IMR-90 (cell line): ENCODE results near the gene ACADS. TPM values are rescaled to one million over a fixed set of nuclear protein-coding genes. Genes with fewer than 3 reads are reported as not detected.

Experiments
- ATAC-seq: fragments of 200-7000 bp; cut with Tn5 transposase; 2 replicates; pipeline ENCODE4 v1.9.1; 2020; ENCODE audit warnings: low read depth, mild to moderate bottlenecking, moderate library complexity
- BruUV-seq: library from RNA; stranded (reverse); fragments of 400-500 nt; replicated peaks from 2 replicates; lab custom pipeline; 2021; lab: Mats Ljungman, UMichigan
- CTCF ChIA-PET: fragments of 300-600 bp; formaldehyde crosslinking; extraction: SDS; loops from one replicate; lab custom pipeline; 2021; ENCODE audit warnings: antibody characterized with exemption; lab: Yijun Ruan, JAX
- POLR2A ChIA-PET: fragments of 300-600 bp; sonication (Branson Sonifier 250); formaldehyde crosslinking; loops from one replicate; lab custom pipeline; 2022; ENCODE audit warnings: antibody characterized with exemption; ENCODE audit not compliant: unreplicated experiment; lab: Charles Lee
- DNase-seq: peaks from one replicate; pipeline ENCODE4 v3.0.0; 2013
- H2AFZ ChIP-seq: replicated peaks from 2 replicates; pipeline ENCODE3; 2013; ENCODE audit warnings: low read length, mild to moderate bottlenecking; ENCODE audit not compliant: poor library complexity
- H2AK5ac ChIP-seq: 2 replicates; pipeline ENCODE4 v1.6.1; 2013; ENCODE audit warnings: low read depth, low read length, inconsistent platforms
- H2AK9ac ChIP-seq: replicated peaks from 2 replicates; pipeline ENCODE3; 2013; ENCODE audit warnings: mild to moderate bottlenecking, low read depth, low read length, moderate library complexity; ENCODE audit not compliant: poor library complexity
- H2BK120ac ChIP-seq: 2 replicates; pipeline ENCODE4 v1.6.1; 2013; ENCODE audit warnings: low read depth, low read length, inconsistent platforms
- H2BK15ac ChIP-seq: 3 replicates; pipeline ENCODE4 v1.6.1; 2013; ENCODE audit warnings: low read depth, low read length, inconsistent platforms
- H2BK20ac ChIP-seq: 2 replicates; pipeline ENCODE4 v1.6.1; 2013; ENCODE audit warnings: low read depth, mild to moderate bottlenecking, inconsistent platforms, low read length, moderate library complexity
- H2BK5ac ChIP-seq: 2 replicates; pipeline ENCODE4 v1.6.1; 2013; ENCODE audit warnings: mild to moderate bottlenecking, low read depth, low read length, inconsistent platforms; ENCODE audit not compliant: poor library complexity, severe bottlenecking
- H3K14ac ChIP-seq: replicated peaks from 2 replicates; pipeline ENCODE4 v1.6.1; 2013; ENCODE audit warnings: low read depth, low read length, inconsistent platforms
- H3K18ac ChIP-seq: 2 replicates; pipeline ENCODE4 v1.6.1; 2013; ENCODE audit warnings: low read depth, low read length, control low read depth
- H3K23ac ChIP-seq: 2 replicates; pipeline ENCODE4 v1.6.1; 2013; ENCODE audit warnings: low read depth, low read length, inconsistent platforms
- H3K27ac ChIP-seq: 2 replicates; pipeline ENCODE4 v1.5.1; 2013; ENCODE audit warnings: mild to moderate bottlenecking, control low read depth, low read length; ENCODE audit not compliant: insufficient read depth
- H3K27me3 ChIP-seq: 2 replicates; pipeline ENCODE4 v1.6.1; 2013; ENCODE audit warnings: low read length; ENCODE audit not compliant: control insufficient read depth, insufficient read depth
- H3K36me3 ChIP-seq: 2 replicates; pipeline ENCODE4 v1.6.1; 2013; ENCODE audit warnings: low read length, mixed read lengths; ENCODE audit not compliant: control insufficient read depth, insufficient read depth
- H3K4ac ChIP-seq: 2 replicates; pipeline ENCODE4 v1.6.1; 2013; ENCODE audit warnings: low read depth, low read length, inconsistent platforms
- H3K4me1 ChIP-seq: 2 replicates; pipeline ENCODE4 v1.6.1; 2013; ENCODE audit warnings: low read length, mixed read lengths; ENCODE audit not compliant: control insufficient read depth, insufficient read depth
- H3K4me2 ChIP-seq: 2 replicates; pipeline ENCODE4 v1.6.1; 2013; ENCODE audit warnings: low read depth, mild to moderate bottlenecking, control low read depth, low read length, moderate library complexity
- H3K4me3 ChIP-seq: 2 replicates; pipeline ENCODE4 v1.5.1; 2013; ENCODE audit warnings: low read depth, mild to moderate bottlenecking, control low read depth, low read length, moderate library complexity; ENCODE audit not compliant: insufficient read depth
- H3K56ac ChIP-seq: 2 replicates; pipeline ENCODE4 v1.6.1; 2013; ENCODE audit warnings: low read length, inconsistent platforms; ENCODE audit not compliant: insufficient read depth; ENCODE audit errors: extremely low read depth
- H3K79me1 ChIP-seq, 2 experiments: 2 replicates each; pipeline ENCODE4 v1.6.1; 2013; ENCODE audit warnings: low read length in 2 of 2, inconsistent platforms in 1 of 2, low read depth in 1 of 2
- H3K9ac ChIP-seq: 2 replicates; pipeline ENCODE4 v1.6.1; 2013; ENCODE audit warnings: low read depth, low read length, control low read depth
- H3K9me1 ChIP-seq: 2 replicates; pipeline ENCODE4 v1.6.1; 2013; ENCODE audit warnings: low read length, inconsistent platforms; ENCODE audit not compliant: insufficient read depth
- H3K9me3 ChIP-seq: 2 replicates; pipeline ENCODE4 v1.6.1; 2013; ENCODE audit warnings: low read length; ENCODE audit not compliant: control insufficient read depth, insufficient read depth
- H4K20me1 ChIP-seq: 2 replicates; pipeline ENCODE4 v1.6.1; 2013; ENCODE audit warnings: low read length, inconsistent platforms; ENCODE audit not compliant: insufficient read depth
- H4K5ac ChIP-seq: 2 replicates; pipeline ENCODE4 v1.6.1; 2013; ENCODE audit warnings: mild to moderate bottlenecking, low read depth, low read length, control low read depth
- H4K8ac ChIP-seq, 2 experiments: 2 replicates each; pipeline ENCODE4 v1.6.1; 2013; ENCODE audit warnings: low read depth in 2 of 2, low read length in 2 of 2, control low read depth in 1 of 2, inconsistent platforms in 1 of 2
- H4K91ac ChIP-seq: 2 replicates; pipeline ENCODE4 v1.6.1; 2013; ENCODE audit warnings: low read depth, low read length, inconsistent platforms; ENCODE audit not compliant: insufficient read depth
- BHLHE40 ChIP-seq: fragments of 150-350 bp; IDR thresholded peaks from 2 replicates; pipeline ENCODE4 v1.6.1; 2016; ENCODE audit warnings: mild to moderate bottlenecking, low read depth, low read length
- CEBPB ChIP-seq: IDR thresholded peaks from 2 replicates; pipeline ENCODE4 v1.6.1; 2012; ENCODE audit warnings: low read depth, low read length, improper control_type of control experiment
- CHD1 ChIP-seq: IDR thresholded peaks from 2 replicates; pipeline ENCODE4 v1.6.1; 2012; ENCODE audit warnings: low read depth, low read length, improper control_type of control experiment
- FOS ChIP-seq: fragments of 150-350 bp; IDR thresholded peaks from 2 replicates; pipeline ENCODE4 v1.6.1; 2016; ENCODE audit warnings: low read depth, low read length
- MAZ ChIP-seq: IDR thresholded peaks from 2 replicates; pipeline ENCODE4 v1.6.1; 2012; ENCODE audit warnings: low read depth, mild to moderate bottlenecking, low read length, improper control_type of control experiment, moderate library complexity, borderline replicate concordance
- MXI1 ChIP-seq: IDR thresholded peaks from 2 replicates; pipeline ENCODE4 v1.6.1; 2012; ENCODE audit warnings: low read depth, mild to moderate bottlenecking, low read length, moderate library complexity, borderline replicate concordance
- NFE2L2 ChIP-seq: fragments of 150-350 bp; IDR thresholded peaks from 2 replicates; pipeline ENCODE4 v1.6.1; 2016; ENCODE audit warnings: low read depth, mild to moderate bottlenecking, low read length
- RFX5 ChIP-seq: IDR thresholded peaks from 2 replicates; pipeline ENCODE4 v1.8.0; 2012; ENCODE audit warnings: low read depth, mild to moderate bottlenecking, low read length, moderate library complexity
- WGBS, 2 experiments: methylation state at CpG; one replicate each; pipeline versions ENCODE4 v1.1.5 to v1.1.7; 2013; ENCODE audit warnings: missing lambda C conversion rate in 2 of 2; ENCODE audit not compliant: insufficient read length in 1 of 2; ENCODE audit errors: extremely low coverage in 2 of 2; 5-methylcytosine and 5-hydroxymethylcytosine counted together
- dilution Hi-C: fragments of 300-500 bp; cut with HindIII; formaldehyde crosslinking; loops from one replicate; pipeline ENCODE4 v1.14.3; 2018; ENCODE audit warnings: low sequenced_read_pairs; ENCODE audit not compliant: unreplicated experiment
- in situ Hi-C: fragments of 300-500 bp; cut with MboI; formaldehyde crosslinking; loops from 3 replicates; pipeline ENCODE4 v1.14.3; 2019; ENCODE audit warnings: low sequenced_read_pairs, inconsistent platforms, mixed read lengths
- intact Hi-C: fragments of 100-400 bp; cut with micrococcal nuclease; formaldehyde crosslinking; loops from 2 replicates; pipeline ENCODE4 v1.10.0; 2022
- polyA plus RNA-seq, 3 experiments: library from polyadenylated mRNA; depleted of rRNA; stranded (reverse); fragments of >200 nt; gene quantifications; 2 replicates each; pipeline ENCODE4 v1.2.3, GENCODE V29; 2012; ENCODE audit warnings: low replicate concordance in 1 of 3
- total RNA-seq: library from RNA; depleted of rRNA; stranded (reverse); fragments of >200 nt; gene quantifications from 2 replicates; pipeline ENCODE4 v1.2.3, GENCODE V29; 2012
- TF ChIP-seq, protein P1 (sequence below): fragments of 150-350 bp; IDR thresholded peaks from 2 replicates; pipeline ENCODE4 v1.6.1; 2016; ENCODE audit warnings: low read depth, mild to moderate bottlenecking, low read length, moderate library complexity, borderline replicate concordance

The ACADS gene
- total and polyA plus RNA-seq, 2 of the 4 experiments (the other 2 are of a cell fraction), result 2.9 to 5.5 TPM

GRCh38 chr12:120719496-120720233 lies 6.0 kb upstream of the ACADS start (continued):
- no peak for TF ChIP-seq BHLHE40

GRCh38 chr12:120720234-120720986 lies 5.2 kb upstream of the ACADS start:
- BruUV-seq, result no TSS peak
- peak; percentile 71 for DNase-seq

More at GRCh38 chr12:120720234-120720986, 5.2 kb upstream of the ACADS start:
- intact Hi-C loops (no loop called here), in situ Hi-C loops (no loop called here), dilution Hi-C loops (no loop called here)
- no peak overlapping the region for H2BK20ac ChIP-seq
- no peak overlapping the region for H2BK15ac ChIP-seq
- no peak overlapping the region for H2BK120ac ChIP-seq
- H3K27me3 ChIP-seq, result no peaks in the 10 kb centered on the region
- H2AK5ac ChIP-seq, result no peak overlapping the region
- WGBS, 2 experiments, result 100% methylated on average over 1 of the region's 7 CpGs; no CpG with 5 or more reads in 1 of the 2 experiments
- no peaks in the 10 kb centered on the region for H4K20me1 ChIP-seq
- POLR2A ChIA-PET, result no interaction called here
- no peaks in the 10 kb centered on the region for H3K9me3 ChIP-seq
- no peak overlapping the region for H2AK9ac ChIP-seq
- TF ChIP-seq RFX5 (no peak), NFE2L2 (no peak; the same call in 1 of the 2 replicates), MAZ (no peak), BHLHE40 (no peak), CEBPB (no peak), FOS (no peak), CHD1 (no peak), MXI1 (no peak)
- TF ChIP-seq, protein P1, sequence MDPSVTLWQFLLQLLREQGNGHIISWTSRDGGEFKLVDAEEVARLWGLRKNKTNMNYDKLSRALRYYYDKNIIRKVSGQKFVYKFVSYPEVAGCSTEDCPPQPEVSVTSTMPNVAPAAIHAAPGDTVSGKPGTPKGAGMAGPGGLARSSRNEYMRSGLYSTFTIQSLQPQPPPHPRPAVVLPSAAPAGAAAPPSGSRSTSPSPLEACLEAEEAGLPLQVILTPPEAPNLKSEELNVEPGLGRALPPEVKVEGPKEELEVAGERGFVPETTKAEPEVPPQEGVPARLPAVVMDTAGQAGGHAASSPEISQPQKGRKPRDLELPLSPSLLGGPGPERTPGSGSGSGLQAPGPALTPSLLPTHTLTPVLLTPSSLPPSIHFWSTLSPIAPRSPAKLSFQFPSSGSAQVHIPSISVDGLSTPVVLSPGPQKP, result no peak
- peaks cover 19 to 34% of the 10 kb centered on the region in 2 experiments; a peak in 3 of 4 replicates for H3K79me1 ChIP-seq
- no peak overlapping the region for H3K9ac ChIP-seq
- CTCF ChIA-PET, result interaction anchor here (0.5 to 0.9 kb wide), 4 partner anchors 137 to 251 kb away, joined by 3 to 5 read pairs (median 4); no protein-coding TSS in a partner anchor
- H3K36me3 ChIP-seq, result peaks cover 43% of the 10 kb centered on the region
- no peak overlapping the region; the same call in 1 of the 2 replicates for H3K4me2 ChIP-seq
- no peak overlapping the region for H3K4me3 ChIP-seq
- no peak overlapping the region for H3K18ac ChIP-seq
- H4K5ac ChIP-seq, result no peak overlapping the region
- peaks cover 13% of the 10 kb centered on the region; the same call in 1 of the 2 replicates for H3K4me1 ChIP-seq
- H2BK5ac ChIP-seq, result no peak overlapping the region
- no peak overlapping the region for H4K8ac ChIP-seq
- ATAC-seq, result peak; percentile 74
- no peak overlapping the region for H3K14ac ChIP-seq
- H4K91ac ChIP-seq, result no peak overlapping the region
- H3K27ac ChIP-seq, result no peak overlapping the region
- no peak overlapping the region for H2AFZ ChIP-seq
- no peak overlapping the region for H3K23ac ChIP-seq
- H3K56ac ChIP-seq, result no peak overlapping the region
- H3K9me1 ChIP-seq, result peaks cover 15% of the 10 kb centered on the region
- H3K4ac ChIP-seq, result no peak overlapping the region
